ENCODE measurements around the gene WNT10A.

Gene WNT10A

GRCh38 chr2:218852911-218853667 lies 27.6 kb upstream of the WNT10A start:
- Mint-ChIP-seq H3K4me3 (no peak overlapping the region), H3K4me1 (ENCODE audit: low read depth) (peaks cover 4% of the 10 kb centered on the region), H3K27me3 (ENCODE audit: low read depth) (peaks cover 64% of the 10 kb centered on the region), H3K36me3 (ENCODE audit: low read depth) (no peaks in the 10 kb centered on the region), H3K9me3 (no peaks in the 10 kb centered on the region), H3K27ac (no peak overlapping the region)

- peaks cover 4% of the 10 kb centered on the region for H3K4me1 Mint-ChIP-seq (ENCODE audit: low read depth)
- no peaks in the 10 kb centered on the region for H3K9me3 Mint-ChIP-seq
- H3K27me3 Mint-ChIP-seq (ENCODE audit: low read depth), result peaks cover 71% of the 10 kb centered on the region
- H3K27ac Mint-ChIP-seq, result no peak overlapping the region
- H3K36me3 Mint-ChIP-seq (ENCODE audit: low read depth), result no peaks in the 10 kb centered on the region
- H3K4me3 Mint-ChIP-seq, result no peak overlapping the region
Measured at GRCh38 chr2:218853766-218854165, 26.9 kb upstream of the WNT10A start.

- no peak overlapping the region for H3K4me3 Mint-ChIP-seq
- no peak overlapping the region for H3K27ac Mint-ChIP-seq
- H3K4me1 Mint-ChIP-seq (ENCODE audit: low read depth), result peaks cover 4% of the 10 kb centered on the region
- H3K27me3 Mint-ChIP-seq (ENCODE audit: low read depth), result peaks cover 77% of the 10 kb centered on the region
- H3K9me3 Mint-ChIP-seq, result no peaks in the 10 kb centered on the region
- no peaks in the 10 kb centered on the region for H3K36me3 Mint-ChIP-seq (ENCODE audit: low read depth)
Measured at GRCh38 chr2:218854860-218855259, 25.8 kb upstream of the WNT10A start.

- no peaks in the 10 kb centered on the region for H3K36me3 Mint-ChIP-seq (ENCODE audit: low read depth)
- H3K27me3 Mint-ChIP-seq (ENCODE audit: low read depth), result peaks cover 83% of the 10 kb centered on the region
- H3K27ac Mint-ChIP-seq, result no peak overlapping the region
- no peak overlapping the region for H3K4me3 Mint-ChIP-seq
- H3K4me1 Mint-ChIP-seq (ENCODE audit: low read depth), result peaks cover 9% of the 10 kb centered on the region
- H3K9me3 Mint-ChIP-seq, result no peaks in the 10 kb centered on the region
Measured at GRCh38 chr2:218855305-218856166, 25.1 kb upstream of the WNT10A start.

- Mint-ChIP-seq H3K27ac (no peak overlapping the region), H3K36me3 (ENCODE audit: low read depth) (no peaks in the 10 kb centered on the region), H3K4me1 (ENCODE audit: low read depth) (peaks cover 11% of the 10 kb centered on the region), H3K4me3 (no peak overlapping the region), H3K27me3 (ENCODE audit: low read depth) (peaks cover 84% of the 10 kb centered on the region), H3K9me3 (no peaks in the 10 kb centered on the region)
Measured at GRCh38 chr2:218856167-218856895, 24.3 kb upstream of the WNT10A start.

GRCh38 chr2:218856896-218857243 lies 23.8 kb upstream of the WNT10A start:
- peaks cover 11% of the 10 kb centered on the region for H3K4me1 Mint-ChIP-seq (ENCODE audit: low read depth)
- H3K27me3 Mint-ChIP-seq (ENCODE audit: low read depth), result peaks cover 88% of the 10 kb centered on the region
- H3K36me3 Mint-ChIP-seq (ENCODE audit: low read depth), result no peaks in the 10 kb centered on the region
- no peak overlapping the region for H3K27ac Mint-ChIP-seq
- H3K9me3 Mint-ChIP-seq, result no peaks in the 10 kb centered on the region
- no peak overlapping the region for H3K4me3 Mint-ChIP-seq

GRCh38 chr2:218857371-218858137 lies 23.1 kb upstream of the WNT10A start:
- H3K36me3 Mint-ChIP-seq (ENCODE audit: low read depth), result no peaks in the 10 kb centered on the region
- no peak overlapping the region for H3K4me3 Mint-ChIP-seq
- H3K27me3 Mint-ChIP-seq (ENCODE audit: low read depth), result peaks cover 89% of the 10 kb centered on the region
- H3K9me3 Mint-ChIP-seq, result no peaks in the 10 kb centered on the region
- H3K27ac Mint-ChIP-seq, result no peak overlapping the region
- peaks cover 11% of the 10 kb centered on the region for H3K4me1 Mint-ChIP-seq (ENCODE audit: low read depth)

GRCh38 chr2:218858138-218858445 lies 22.6 kb upstream of the WNT10A start:
- no peak overlapping the region for H3K4me3 Mint-ChIP-seq
- H3K4me1 Mint-ChIP-seq (ENCODE audit: low read depth), result peaks cover 11% of the 10 kb centered on the region
- peaks cover 88% of the 10 kb centered on the region for H3K27me3 Mint-ChIP-seq (ENCODE audit: low read depth)
- no peaks in the 10 kb centered on the region for H3K9me3 Mint-ChIP-seq
- no peak overlapping the region for H3K27ac Mint-ChIP-seq
- H3K36me3 Mint-ChIP-seq (ENCODE audit: low read depth), result no peaks in the 10 kb centered on the region

- no peak overlapping the region for H3K27ac Mint-ChIP-seq
- H3K36me3 Mint-ChIP-seq (ENCODE audit: low read depth), result no peaks in the 10 kb centered on the region
- no peak overlapping the region for H3K4me3 Mint-ChIP-seq
- H3K27me3 Mint-ChIP-seq (ENCODE audit: low read depth), result peaks cover 88% of the 10 kb centered on the region
- H3K4me1 Mint-ChIP-seq (ENCODE audit: low read depth), result peaks cover 11% of the 10 kb centered on the region
- H3K9me3 Mint-ChIP-seq, result no peaks in the 10 kb centered on the region
Measured at GRCh38 chr2:218858671-218859555, 21.7 kb upstream of the WNT10A start.

GRCh38 chr2:218859556-218859987 lies 21.1 kb upstream of the WNT10A start, which contains the start of gene WNT6:
WNT6 (plus strand) TSS chr2:218859805; CDS start chr2:218860038, 233 bp downstream.
- H3K27ac Mint-ChIP-seq, result no peak within 1 kb of the TSS
- H3K27me3 Mint-ChIP-seq (ENCODE audit: low read depth), result peaks cover 85% of the 10 kb centered on the region
- H3K9me3 Mint-ChIP-seq, result no peaks in the 10 kb centered on the region
- peaks cover 11% of the 10 kb centered on the region for H3K4me1 Mint-ChIP-seq (ENCODE audit: low read depth)
- H3K4me3 Mint-ChIP-seq, result no peak within 1 kb of the TSS
- no peaks in the 10 kb centered on the region for H3K36me3 Mint-ChIP-seq (ENCODE audit: low read depth)

- Mint-ChIP-seq H3K36me3 (ENCODE audit: low read depth) (no peaks in the 10 kb centered on the region), H3K4me1 (ENCODE audit: low read depth) (peaks cover 11% of the 10 kb centered on the region), H3K4me3 (no peak overlapping the region), H3K27ac (no peak overlapping the region), H3K9me3 (no peaks in the 10 kb centered on the region), H3K27me3 (ENCODE audit: low read depth) (peaks cover 84% of the 10 kb centered on the region)
Measured at GRCh38 chr2:218859988-218860831, 20.4 kb upstream of the WNT10A start.

GRCh38 chr2:218860950-218861381 lies 19.7 kb upstream of the WNT10A start:
- Mint-ChIP-seq H3K4me3 (no peak overlapping the region), H3K36me3 (ENCODE audit: low read depth) (no peaks in the 10 kb centered on the region), H3K27me3 (ENCODE audit: low read depth) (peaks cover 79% of the 10 kb centered on the region), H3K4me1 (ENCODE audit: low read depth) (peaks cover 11% of the 10 kb centered on the region), H3K27ac (no peak overlapping the region), H3K9me3 (no peaks in the 10 kb centered on the region)
